ENCODE data around the gene RAB3C.
A peak's percentile ranks its signal among the peaks of the same experiment; 100 is the strongest.

RAB3C gene

GRCh38 chr5:58891086-58891970 is 308.5 kb downstream of the RAB3C start:
- no peak for FAIRE-seq

- FAIRE-seq: peak; percentile 78
These were observed 309.1 kb downstream of the RAB3C start for GRCh38 chr5:58891971-58892343.

GRCh38 chr5:58893551-58893950 is 310.7 kb downstream of the RAB3C start:
- FAIRE-seq: no peak

GRCh38 chr5:58898006-58898405 is 315.1 kb downstream of the RAB3C start:
- no peak for FAIRE-seq

- no peak for FAIRE-seq
These were observed 315.7 kb downstream of the RAB3C start for GRCh38 chr5:58898538-58898937.

- FAIRE-seq: no peak
These were observed 318.4 kb downstream of the RAB3C start for GRCh38 chr5:58901271-58901670.

DNA sequence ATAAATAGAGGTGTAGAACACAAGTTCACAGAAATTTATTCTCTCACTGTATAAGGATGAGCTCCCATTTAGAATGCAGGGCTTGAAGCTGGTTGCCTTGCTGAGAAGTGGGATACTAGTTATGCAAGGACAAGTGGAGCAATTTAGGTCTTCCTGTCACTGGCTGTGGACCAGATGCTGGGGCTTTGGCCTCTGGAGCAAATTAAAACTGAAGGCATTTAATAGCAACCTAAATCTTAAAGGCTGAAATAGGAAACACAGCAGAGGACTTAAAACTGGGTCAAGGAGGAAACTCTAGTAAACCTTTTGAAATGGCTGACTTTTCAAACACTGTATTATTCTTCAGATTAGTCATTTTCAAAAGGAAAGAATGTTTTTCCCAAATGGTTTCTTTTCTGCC is 319.4 kb downstream of the RAB3C start:
- FAIRE-seq: no peak

DNA sequence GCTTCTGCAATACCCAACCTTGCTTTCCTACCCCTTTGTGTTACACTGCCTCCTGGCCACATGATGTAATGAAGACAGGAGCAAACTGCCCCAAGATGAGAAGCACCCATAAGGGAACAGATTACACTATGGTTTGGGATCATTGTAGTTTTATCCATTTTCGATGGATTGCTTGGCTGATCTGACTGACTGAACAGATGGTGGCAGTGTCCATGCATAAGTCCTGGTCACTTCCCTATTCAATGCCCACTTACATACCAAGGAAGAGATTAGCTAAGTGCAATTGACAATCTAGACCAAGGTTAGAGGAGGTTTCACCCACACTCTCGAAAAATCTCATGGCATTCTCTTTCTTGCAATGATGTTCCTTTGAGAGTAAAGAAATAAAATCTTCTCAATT is 319.9 kb downstream of the RAB3C start:
- FAIRE-seq: no peak

GRCh38 chr5:58904737-58905136 is 321.9 kb downstream of the RAB3C start:
- no peak for FAIRE-seq

- no peak for FAIRE-seq
These were observed 323.1 kb downstream of the RAB3C start for GRCh38 chr5:58905944-58906343.
